K562 (cell line): ENCODE data around the gene AP3B1. TPM values are rescaled to one million over a fixed set of nuclear protein-coding genes. Genes with fewer than 3 reads are reported as not detected.
A peak's percentile ranks its signal among the peaks of the same experiment; 100 is the strongest.

Source experiments
- ATAC-seq: fragments of 200-7000 bp; cut with Tn5 transposase; 3 replicates; pipeline ENCODE4 v1.9.1; 2020; ENCODE audit warnings: moderate library complexity
- BruUV-seq: library from RNA; stranded (reverse); fragments of 400-500 nt; replicated peaks from 2 replicates; lab custom pipeline; 2021; lab: Mats Ljungman, UMichigan
- CTCF ChIA-PET: fragments of 300-600 bp; formaldehyde crosslinking; extraction: SDS; loops from one replicate; lab custom pipeline; 2021; ENCODE audit warnings: low intra/inter-chr PET ratio; lab: Yijun Ruan, JAX
- POLR2A ChIA-PET: fragments of 300-600, 350-650 bp; sonication (Branson Sonifier 250); formaldehyde crosslinking; extraction: SDS; loops from one replicate; lab custom pipeline; 2021; ENCODE audit warnings: antibody characterized with exemption, inconsistent platforms; lab: Yijun Ruan, JAX
- DNase-seq, 4 experiments: peaks; one replicate each; pipeline versions ENCODE4 v3.0.0 to v3.0.0-alpha.2; 2011 to 2018; ENCODE audit warnings: low spot score in 3 of 4, mixed read lengths in 3 of 4; ENCODE audit errors: extremely low read depth in 1 of 4
- FAIRE-seq: peaks from 2 replicates; lab custom pipeline; 2011; peaks lifted over from hg19 to GRCh38; lab: Jason Lieb, UNC
- H2AFZ ChIP-seq: 2 replicates; pipeline ENCODE4 v1.6.0; 2011; ENCODE audit warnings: low read depth, low read length, control low read depth, inconsistent platforms
- H3K27ac ChIP-seq: fragments of 200-600 bp; 3 replicates; pipeline ENCODE4 v1.8.0; 2011; ENCODE audit warnings: low read depth, mild to moderate bottlenecking, control low read depth, inconsistent platforms, low read length, moderate library complexity, mixed read lengths; ENCODE audit errors: extremely low read depth
- H3K27me3 ChIP-seq, 2 experiments: fragments of 300-600 bp in 1 of 2; 2 replicates in 1 of 2; 3 replicates in 1 of 2; pipeline versions ENCODE4 v1.6.0 to v1.8.0; 2011; ENCODE audit warnings: inconsistent platforms in 2 of 2, low read length in 2 of 2, mild to moderate bottlenecking in 1 of 2, mixed read lengths in 1 of 2, moderate library complexity in 1 of 2; ENCODE audit not compliant: control insufficient read depth in 2 of 2, insufficient read depth in 2 of 2
- H3K36me3 ChIP-seq: fragments of 300-600 bp; 3 replicates; pipeline ENCODE4 v1.8.0; 2011; ENCODE audit warnings: mild to moderate bottlenecking, low read length, inconsistent platforms; ENCODE audit not compliant: control insufficient read depth, insufficient read depth
- H3K4me1 ChIP-seq, 2 experiments: fragments of 200-600 bp in 1 of 2; replicated peaks in 1 of 2; 2 replicates in 1 of 2; 3 replicates in 1 of 2; pipeline versions ENCODE4 v1.5.1 to v1.8.0; 2011; ENCODE audit warnings: inconsistent platforms in 2 of 2, low read length in 2 of 2, mild to moderate bottlenecking in 1 of 2, mixed read lengths in 1 of 2, moderate library complexity in 1 of 2; ENCODE audit not compliant: control insufficient read depth in 2 of 2, insufficient read depth in 2 of 2
- H3K4me2 ChIP-seq: 2 replicates; pipeline ENCODE4 v1.6.1; 2011; ENCODE audit warnings: low read length, control low read depth, inconsistent platforms, mixed read lengths; ENCODE audit not compliant: insufficient read depth
- H3K4me3 ChIP-seq: fragments of 200-600 bp; sonication (generic), shearing (Covaris generic); 2 replicates; pipeline ENCODE4 v1.5.1; 2016; ENCODE audit warnings: control low read depth, inconsistent platforms
- H3K79me2 ChIP-seq: fragments of 200-600 bp; 3 replicates; pipeline ENCODE4 v1.8.0; 2011; ENCODE audit warnings: low read length, inconsistent platforms; ENCODE audit not compliant: control insufficient read depth, insufficient read depth
- H3K9ac ChIP-seq, 2 experiments: 2 replicates each; pipeline versions ENCODE4 v1.6.0 to v1.6.1; 2011; ENCODE audit warnings: low read depth in 2 of 2, low read length in 2 of 2, control low read depth in 1 of 2, inconsistent platforms in 1 of 2, mild to moderate bottlenecking in 1 of 2, mixed read lengths in 1 of 2; ENCODE audit not compliant: insufficient read depth in 1 of 2
- H3K9me1 ChIP-seq: one replicate; pipeline ENCODE4 v1.6.0; 2011; ENCODE audit warnings: inconsistent platforms, mild to moderate bottlenecking, low read length, moderate library complexity; ENCODE audit not compliant: control insufficient read depth, insufficient read depth
- H3K9me3 ChIP-seq: replicated peaks from 2 replicates; pipeline ENCODE4 v1.5.1; 2011; ENCODE audit warnings: low read depth, low read length, inconsistent platforms; ENCODE audit not compliant: control insufficient read depth, insufficient read depth
- H4K20me1 ChIP-seq: replicated peaks from 2 replicates; pipeline ENCODE4 v1.6.1; 2011; ENCODE audit warnings: low read length, inconsistent platforms, mixed read lengths; ENCODE audit not compliant: control insufficient read depth, insufficient read depth
- CTCF ChIP-seq, 3 experiments: IDR thresholded peaks in 2 of 3; conservative IDR thresholded peaks in 1 of 3; 2 replicates each; pipeline ENCODE4 v1.5.1; 2011 to 2012; ENCODE audit warnings: low read length in 3 of 3, mild to moderate bottlenecking in 3 of 3, control low read depth in 2 of 3, improper control_type of control experiment in 1 of 3, inconsistent platforms in 1 of 3, low read depth in 1 of 3, mixed read lengths in 1 of 3, moderate library complexity in 1 of 3; ENCODE audit not compliant: insufficient read depth in 2 of 3
- DACH1 ChIP-seq: fragments of 450-650 bp; IDR thresholded peaks from 2 replicates; pipeline ENCODE4 v1.6.1; 2018; ENCODE audit not compliant: partially characterized antibody
- FOXJ2 ChIP-seq: fragments of 200-800 bp; sonication (Bioruptor generic); IDR thresholded peaks from 2 replicates; pipeline ENCODE4 v1.6.1; 2016; ENCODE audit warnings: missing genetic modification characterization, missing compliant biosample characterization
- FOXJ3 ChIP-seq: sonication (generic); formaldehyde crosslinking; IDR thresholded peaks from 2 replicates; pipeline ENCODE4 v1.4.0; 2020; ENCODE audit warnings: mild to moderate bottlenecking, missing genetic modification reagents
- GABPB1 ChIP-seq: sonication (generic); formaldehyde crosslinking; IDR thresholded peaks from 2 replicates; pipeline ENCODE4 v1.8.0; 2022; ENCODE audit warnings: mild to moderate bottlenecking, missing genetic modification reagents
- JUN ChIP-seq, 2 experiments: sonication (generic) in 1 of 2; formaldehyde crosslinking in 1 of 2; IDR thresholded peaks; 2 replicates each; pipeline versions ENCODE4 v1.6.1 to v1.8.0; 2012 to 2022; ENCODE audit warnings: borderline replicate concordance in 2 of 2, mild to moderate bottlenecking in 2 of 2, improper control_type of control experiment in 1 of 2, low read depth in 1 of 2, low read length in 1 of 2, missing genetic modification reagents in 1 of 2
- MEF2A ChIP-seq: IDR thresholded peaks from 2 replicates; pipeline ENCODE4 v1.6.1; 2011; ENCODE audit warnings: low read depth, mild to moderate bottlenecking, low read length, moderate library complexity; ENCODE audit not compliant: control insufficient read depth
- MEIS2 ChIP-seq: fragments of 450-650 bp; IDR thresholded peaks from 2 replicates; pipeline ENCODE4 v1.6.1; 2014; ENCODE audit warnings: mild to moderate bottlenecking; ENCODE audit not compliant: partially characterized antibody
- NCOA6 ChIP-seq: fragments of 450-650 bp; IDR thresholded peaks from 2 replicates; pipeline ENCODE4 v1.6.1; 2017; ENCODE audit warnings: mild to moderate bottlenecking
- TCF3 ChIP-seq: sonication (generic); formaldehyde crosslinking; IDR thresholded peaks from 2 replicates; pipeline ENCODE4 v1.4.0; 2020; ENCODE audit warnings: mild to moderate bottlenecking, missing genetic modification reagents
- WGBS: fragments of 100-300 bp; shearing (Covaris generic); methylation state at CpG from one replicate; pipeline ENCODE4 v1.1.6; 2016; ENCODE audit warnings: low coverage, mixed read lengths; ENCODE audit not compliant: insufficient coverage; ENCODE audit errors: missing lambda C conversion rate; 5-methylcytosine and 5-hydroxymethylcytosine counted together
- in situ Hi-C: fragments of 300-500 bp; cut with MboI; formaldehyde crosslinking; loops from 4 replicates; pipeline ENCODE4 v1.15.0; 2018; ENCODE audit warnings: inconsistent platforms, mixed read lengths
- intact Hi-C: fragments of 100-400 bp; cut with micrococcal nuclease; formaldehyde crosslinking; loops from 2 replicates; pipeline ENCODE4 v1.14.2; 2022
- polyA plus RNA-seq, 8 experiments: library from polyadenylated mRNA; depleted of rRNA in 4 of 8; stranded (reverse) in 5 of 8; unstranded in 3 of 8; fragments of >200 nt; fragmentation: Nextera tagmentation in 2 of 8; fragmentation: Illumina TruSeq in 1 of 8; extraction: Ambion mirVana in 2 of 8; extraction: Trizol in 1 of 8; gene quantifications; 2 replicates each; pipeline versions ENCODE4 v1.2.1 to v1.2.3, GENCODE V29; 2011 to 2014; ENCODE audit warnings: inconsistent platforms in 1 of 8, missing spikeins in 1 of 8
- total RNA-seq, 7 experiments: library from RNA; depleted of rRNA in 6 of 7; stranded (reverse); fragments of >200 nt in 6 of 7; fragmentation: Illumina TruSeq in 2 of 7; extraction: Trizol in 2 of 7; gene quantifications; 2 replicates each; pipeline versions ENCODE4 v1.2.1 to v1.2.3, GENCODE V29; 2011 to 2021; ENCODE audit warnings: low replicate concordance in 1 of 7
- TF ChIP-seq, protein P1 (sequence below): fragments of 250-450 bp; sonication (Bioruptor Pico); IDR thresholded peaks from 2 replicates; pipeline ENCODE4 v1.5.0; 2021; ENCODE audit warnings: mild to moderate bottlenecking, moderate library complexity
- TF ChIP-seq, protein P2 (sequence below): fragments of 450-650 bp; IDR thresholded peaks from 2 replicates; pipeline ENCODE4 v1.6.1; 2016; ENCODE audit warnings: mild to moderate bottlenecking

AP3B1 gene
- total and polyA plus RNA-seq, 9 of the 15 experiments (the other 6 are each of a cell fraction or from before 2014, with no cell fraction given) = 21.1 to 61.8 (median 42.2) TPM

GRCh38 chr5:78058625-78059024 lies 235.9 kb downstream of the AP3B1 start (continued):
- TF ChIP-seq GABPB1 (CRISPR knock-in tag) (no peak), FOXJ2 (tag) (no peak), DACH1 (no peak), JUN (IDR thresholded peaks at IDR 0.05; ENCODE audit: borderline replicate concordance, low read depth, low read length) (no peak), JUN (CRISPR knock-in tag; IDR thresholded peaks at IDR 0.05; ENCODE audit: borderline replicate concordance) (no peak), TCF3 (no peak)
- TF ChIP-seq, protein P1, sequence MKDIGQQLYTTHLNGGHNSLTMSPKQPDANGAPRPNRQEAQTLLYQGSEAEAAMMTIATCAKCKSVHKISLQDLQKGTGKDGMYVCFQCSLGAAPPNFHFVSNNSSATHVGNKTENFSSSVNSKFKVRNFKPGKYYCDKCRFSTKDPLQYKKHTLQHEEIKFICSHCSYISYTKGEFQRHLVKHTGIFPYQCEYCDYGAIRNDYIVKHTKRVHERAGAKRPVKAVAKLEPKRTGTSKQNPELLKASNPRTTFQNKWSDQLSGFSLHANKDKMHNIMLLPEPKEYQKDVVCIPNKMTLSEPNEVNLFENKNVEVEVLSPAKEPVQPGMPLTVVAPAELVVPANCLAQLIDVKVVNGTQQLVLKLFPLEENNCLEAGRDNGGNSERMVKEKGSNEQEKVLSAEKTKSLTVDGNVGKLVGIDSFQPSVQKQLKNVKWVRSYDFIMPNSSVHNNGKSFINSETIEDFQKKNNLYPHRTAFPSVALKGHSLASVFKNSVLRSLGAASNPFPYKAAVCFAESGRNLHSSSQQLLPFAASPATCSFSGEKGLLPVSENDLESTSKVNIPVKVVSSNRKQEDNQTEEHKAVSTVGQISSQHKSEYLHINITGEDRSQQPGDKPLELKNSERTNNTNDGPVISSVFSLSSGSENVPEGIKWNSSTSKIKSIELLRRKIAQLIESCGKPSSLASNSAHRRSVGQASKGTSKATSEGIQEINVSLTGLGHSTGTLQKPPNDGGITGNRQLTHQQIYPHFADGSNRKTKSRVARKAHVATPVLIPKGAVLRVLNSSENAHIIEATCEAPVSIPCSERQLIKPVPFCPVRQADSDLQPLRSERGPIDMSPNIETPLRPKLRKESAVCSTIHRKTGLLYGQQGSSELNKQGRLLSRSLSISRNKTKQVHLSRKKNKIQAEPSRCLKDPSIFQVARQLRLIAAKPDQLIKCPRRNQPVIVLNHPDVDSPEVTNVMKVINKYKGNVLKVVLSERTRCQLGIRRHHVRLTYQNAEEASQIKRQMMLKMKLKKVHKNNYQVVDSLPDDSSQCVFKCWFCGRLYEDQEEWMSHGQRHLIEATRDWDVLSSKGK = no peak

- FAIRE-seq = peak; percentile 11
- POLR2A ChIA-PET = no interaction called here
- in situ Hi-C loops = no loop called here
These were observed 237.5 kb downstream of the AP3B1 start for GRCh38 chr5:78056901-78057514.

More at GRCh38 chr5:78056901-78057514, 237.5 kb downstream of the AP3B1 start:
- H4K20me1 ChIP-seq = no peaks in the 10 kb centered on the region
- no TSS peak for BruUV-seq
- TF ChIP-seq MEIS2 (no peak), MEF2A (no peak), NCOA6 (no peak), CTCF (IDR thresholded peaks at IDR 0.05 in 2 of 3, conservative IDR thresholded peaks at IDR 0.05 in 1 of 3; ENCODE audit: insufficient read depth in 2 of 3, low read depth in 1 of 3, low read length in 3 of 3) (peak in 1 of 3 experiments; percentile 41; a peak in 3 of 6 replicates), FOXJ3 (no peak)
- TF ChIP-seq, protein P2, sequence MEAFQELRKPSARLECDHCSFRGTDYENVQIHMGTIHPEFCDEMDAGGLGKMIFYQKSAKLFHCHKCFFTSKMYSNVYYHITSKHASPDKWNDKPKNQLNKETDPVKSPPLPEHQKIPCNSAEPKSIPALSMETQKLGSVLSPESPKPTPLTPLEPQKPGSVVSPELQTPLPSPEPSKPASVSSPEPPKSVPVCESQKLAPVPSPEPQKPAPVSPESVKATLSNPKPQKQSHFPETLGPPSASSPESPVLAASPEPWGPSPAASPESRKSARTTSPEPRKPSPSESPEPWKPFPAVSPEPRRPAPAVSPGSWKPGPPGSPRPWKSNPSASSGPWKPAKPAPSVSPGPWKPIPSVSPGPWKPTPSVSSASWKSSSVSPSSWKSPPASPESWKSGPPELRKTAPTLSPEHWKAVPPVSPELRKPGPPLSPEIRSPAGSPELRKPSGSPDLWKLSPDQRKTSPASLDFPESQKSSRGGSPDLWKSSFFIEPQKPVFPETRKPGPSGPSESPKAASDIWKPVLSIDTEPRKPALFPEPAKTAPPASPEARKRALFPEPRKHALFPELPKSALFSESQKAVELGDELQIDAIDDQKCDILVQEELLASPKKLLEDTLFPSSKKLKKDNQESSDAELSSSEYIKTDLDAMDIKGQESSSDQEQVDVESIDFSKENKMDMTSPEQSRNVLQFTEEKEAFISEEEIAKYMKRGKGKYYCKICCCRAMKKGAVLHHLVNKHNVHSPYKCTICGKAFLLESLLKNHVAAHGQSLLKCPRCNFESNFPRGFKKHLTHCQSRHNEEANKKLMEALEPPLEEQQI = no peak
- H2AFZ ChIP-seq = no peak overlapping the region
- no peaks in the 10 kb centered on the region for H3K27me3 ChIP-seq
- WGBS = 82% methylated on average over 9 of the region's 9 CpGs
- ATAC-seq (no peak), DNase-seq (peak in 1 of 4 experiments; percentile 6)
- no peak overlapping the region for H3K27ac ChIP-seq
- CTCF ChIA-PET = interaction anchor here (0.6 kb wide), 1 partner anchor 8 kb away, joined by 3 read pairs; no protein-coding TSS in a partner anchor
- no peaks in the 10 kb centered on the region for H3K79me2 ChIP-seq
- no peaks in the 10 kb centered on the region for H3K4me1 ChIP-seq
- no peaks in the 10 kb centered on the region for H3K9me3 ChIP-seq
- no peak overlapping the region for H3K9ac ChIP-seq
- H3K9me1 ChIP-seq = no peaks in the 10 kb centered on the region
- no peak overlapping the region for H3K4me3 ChIP-seq
- no peaks in the 10 kb centered on the region for H3K36me3 ChIP-seq
- intact Hi-C loops = no loop called here
- no peak overlapping the region for H3K4me2 ChIP-seq
